ENCODE data around the gene PPP1R15B. TPM values are rescaled to one million over a fixed set of nuclear protein-coding genes. Genes with fewer than 3 reads are reported as not detected.

PPP1R15B gene
- total RNA-seq, 1 experiment from 2014 or later, result 45.9 TPM

- no CpG with 5 or more reads among the region's 4 CpGs for WGBS (ENCODE audit: extremely low coverage, insufficient read length, low lambda C conversion rate)
- Histone ChIP-seq H2BK20ac (ENCODE audit: low read depth, low read length, poor library complexity, severe bottlenecking) (no peak overlapping the region), H3K4me1 (ENCODE audit: insufficient read depth, low read length) (peaks cover 3% of the 10 kb centered on the region; the same call in 1 of the 2 replicates)
Observed at GRCh38 chr1:204360314-204360713, 51.3 kb downstream of the PPP1R15B start.

More at GRCh38 chr1:204360314-204360713, 51.3 kb downstream of the PPP1R15B start:
- no peak overlapping the region for H3T11ph ChIP-seq (ENCODE audit: low read length)
- H2AK5ac ChIP-seq (ENCODE audit: insufficient read length, low read length), result no peak overlapping the region
- H4K20me1 ChIP-seq (ENCODE audit: control insufficient read depth, insufficient read depth, insufficient read length), result no peaks in the 10 kb centered on the region
- H3K23me2 ChIP-seq (ENCODE audit: insufficient read length, low read depth, low read length, poor library complexity, severe bottlenecking), result no peaks in the 10 kb centered on the region
- H3K18ac ChIP-seq (ENCODE audit: insufficient read length, low read depth, low read length), result no peak overlapping the region
- H4K5ac ChIP-seq (ENCODE audit: insufficient read length, low read depth, low read length), result no peak overlapping the region
- no peak for DNase-seq
- no peak overlapping the region for H2BK15ac ChIP-seq (ENCODE audit: low read depth, low read length)
- Mint-ChIP-seq H3K36me3 (ENCODE audit: insufficient read depth in 1 of 3, low read depth in 3 of 3) (no peaks in the 10 kb centered on the region), H3K27me3 (ENCODE audit: low read depth) (peaks cover 40% of the 10 kb centered on the region), H3K4me1 (peaks cover 29 to 30% of the 10 kb centered on the region in 2 experiments), H3K9me3 (no peaks in the 10 kb centered on the region), H3K4me3 (no peak overlapping the region), H3K27ac (no peak overlapping the region)
- no peak overlapping the region for H3K56ac ChIP-seq (ENCODE audit: insufficient read length, low read depth, low read length)
- no peak overlapping the region for H3K9ac ChIP-seq (ENCODE audit: extremely low read depth, insufficient read length, low read length)
- no peak overlapping the region for H2AFZ ChIP-seq (ENCODE audit: low read length)
- H2BK120ac ChIP-seq (ENCODE audit: low read depth, low read length, poor library complexity, severe bottlenecking), result no peak overlapping the region
- H3K23ac ChIP-seq (ENCODE audit: insufficient read length, low read depth, low read length), result no peak overlapping the region
- H3K14ac ChIP-seq (ENCODE audit: insufficient read depth, low read length), result no peak overlapping the region
- H3K4ac ChIP-seq (ENCODE audit: low read depth, low read length), result no peak overlapping the region
- H4K91ac ChIP-seq (ENCODE audit: insufficient read length, low read depth, low read length), result no peak overlapping the region
- no peak overlapping the region for H4K8ac ChIP-seq (replicated peaks; ENCODE audit: insufficient read length, low read depth, low read length)
- no peaks in the 10 kb centered on the region for H3K27me3 ChIP-seq (ENCODE audit: insufficient read depth, low read length)
- TF ChIP-seq CTCF (conservative IDR thresholded peaks at IDR 0.05), result no peak
- H2BK12ac ChIP-seq (ENCODE audit: insufficient read length, low read depth, low read length), result no peak overlapping the region
- H3K79me1 ChIP-seq (ENCODE audit: insufficient read depth, low read depth, low read length, poor library complexity, severe bottlenecking), result no peaks in the 10 kb centered on the region
- H3K79me2 ChIP-seq (ENCODE audit: insufficient read depth, low read length), result no peaks in the 10 kb centered on the region
- no peak overlapping the region for H3K27ac ChIP-seq (ENCODE audit: insufficient read length, low read depth, low read length)
- no peak overlapping the region for H3K4me2 ChIP-seq (ENCODE audit: insufficient read depth, insufficient read length, low read length)
- no peaks in the 10 kb centered on the region for H3K9me3 ChIP-seq (ENCODE audit: control insufficient read depth, low read depth, low read length)
- no peak overlapping the region for H2BK5ac ChIP-seq (ENCODE audit: insufficient read length, low read length)
